IMR-90 (cell line): ENCODE measurements around the gene SLX4.

Source experiments
- BHLHE40 ChIP-seq: fragments of 150-350 bp; IDR thresholded peaks from 2 replicates; pipeline ENCODE4 v1.6.1; 2016; ENCODE audit warnings: mild to moderate bottlenecking, low read depth, low read length
- CEBPB ChIP-seq: IDR thresholded peaks from 2 replicates; pipeline ENCODE4 v1.6.1; 2012; ENCODE audit warnings: low read depth, low read length, improper control_type of control experiment
- CHD1 ChIP-seq: IDR thresholded peaks from 2 replicates; pipeline ENCODE4 v1.6.1; 2012; ENCODE audit warnings: low read depth, low read length, improper control_type of control experiment
- CTCF ChIP-seq: conservative IDR thresholded peaks from 2 replicates; pipeline ENCODE4 v1.5.1; 2012; ENCODE audit warnings: mild to moderate bottlenecking, low read depth, low read length, improper control_type of control experiment
- FOS ChIP-seq: fragments of 150-350 bp; IDR thresholded peaks from 2 replicates; pipeline ENCODE4 v1.6.1; 2016; ENCODE audit warnings: low read depth, low read length
- MAFK ChIP-seq: IDR thresholded peaks from 2 replicates; pipeline ENCODE4 v1.6.1; 2012; ENCODE audit warnings: low read depth, low read length, improper control_type of control experiment
- MAZ ChIP-seq: IDR thresholded peaks from 2 replicates; pipeline ENCODE4 v1.6.1; 2012; ENCODE audit warnings: low read depth, mild to moderate bottlenecking, low read length, improper control_type of control experiment, moderate library complexity, borderline replicate concordance
- MXI1 ChIP-seq: IDR thresholded peaks from 2 replicates; pipeline ENCODE4 v1.6.1; 2012; ENCODE audit warnings: low read depth, mild to moderate bottlenecking, low read length, moderate library complexity, borderline replicate concordance
- POLR2A ChIP-seq: IDR thresholded peaks from 2 replicates; pipeline ENCODE4 v1.6.1; 2012; ENCODE audit warnings: mild to moderate bottlenecking, low read depth, low read length
- RAD21 ChIP-seq: IDR thresholded peaks from 2 replicates; pipeline ENCODE4 v1.6.1; 2012; ENCODE audit warnings: low read length, improper control_type of control experiment
- RCOR1 ChIP-seq: IDR thresholded peaks from 2 replicates; pipeline ENCODE4 v1.6.1; 2012; ENCODE audit warnings: mild to moderate bottlenecking, low read length, improper control_type of control experiment; ENCODE audit not compliant: insufficient replicate concordance
- SMC3 ChIP-seq: fragments of 150-350 bp; IDR thresholded peaks from 2 replicates; pipeline ENCODE4 v1.6.1; 2016; ENCODE audit warnings: low read depth, mild to moderate bottlenecking, antibody characterized with exemption, low read length, moderate library complexity
- TF ChIP-seq, protein P1 (sequence below): fragments of 150-350 bp; IDR thresholded peaks from 2 replicates; pipeline ENCODE4 v1.6.1; 2017; ENCODE audit warnings: mild to moderate bottlenecking, antibody characterized with exemption, low read length, low read depth
- TF ChIP-seq, protein P2 (sequence below): fragments of 150-350 bp; IDR thresholded peaks from 2 replicates; pipeline ENCODE4 v1.6.1; 2016; ENCODE audit warnings: low read depth, mild to moderate bottlenecking, low read length, moderate library complexity, borderline replicate concordance

GRCh38 chr16:3642397-3643094 lies 31.1 kb upstream of the SLX4 start:
- TF ChIP-seq SMC3, result no peak
- TF ChIP-seq CTCF, result no peak
- no peak for TF ChIP-seq POLR2A
- TF ChIP-seq BHLHE40, result no peak
- TF ChIP-seq CHD1, result no peak
- TF ChIP-seq CEBPB, result no peak
- TF ChIP-seq MAZ, result no peak
- no peak for TF ChIP-seq RAD21
- no peak for TF ChIP-seq MAFK
- TF ChIP-seq RCOR1, result no peak
- TF ChIP-seq MXI1, result no peak
- TF ChIP-seq, protein P1, sequence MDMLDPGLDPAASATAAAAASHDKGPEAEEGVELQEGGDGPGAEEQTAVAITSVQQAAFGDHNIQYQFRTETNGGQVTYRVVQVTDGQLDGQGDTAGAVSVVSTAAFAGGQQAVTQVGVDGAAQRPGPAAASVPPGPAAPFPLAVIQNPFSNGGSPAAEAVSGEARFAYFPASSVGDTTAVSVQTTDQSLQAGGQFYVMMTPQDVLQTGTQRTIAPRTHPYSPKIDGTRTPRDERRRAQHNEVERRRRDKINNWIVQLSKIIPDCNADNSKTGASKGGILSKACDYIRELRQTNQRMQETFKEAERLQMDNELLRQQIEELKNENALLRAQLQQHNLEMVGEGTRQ, result no peak
- TF ChIP-seq, protein P2, sequence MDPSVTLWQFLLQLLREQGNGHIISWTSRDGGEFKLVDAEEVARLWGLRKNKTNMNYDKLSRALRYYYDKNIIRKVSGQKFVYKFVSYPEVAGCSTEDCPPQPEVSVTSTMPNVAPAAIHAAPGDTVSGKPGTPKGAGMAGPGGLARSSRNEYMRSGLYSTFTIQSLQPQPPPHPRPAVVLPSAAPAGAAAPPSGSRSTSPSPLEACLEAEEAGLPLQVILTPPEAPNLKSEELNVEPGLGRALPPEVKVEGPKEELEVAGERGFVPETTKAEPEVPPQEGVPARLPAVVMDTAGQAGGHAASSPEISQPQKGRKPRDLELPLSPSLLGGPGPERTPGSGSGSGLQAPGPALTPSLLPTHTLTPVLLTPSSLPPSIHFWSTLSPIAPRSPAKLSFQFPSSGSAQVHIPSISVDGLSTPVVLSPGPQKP, result no peak
- TF ChIP-seq FOS, result no peak
